KOPT-K1 (cell line): ENCODE results near the gene AHR.

ENCODE experiments used
- H3K27ac ChIP-seq: fragments of 200-600 bp; sonication (generic); 2 replicates; pipeline ENCODE4 v1.5.1; 2016; ENCODE audit warnings: antibody characterized with exemption, mild to moderate bottlenecking, low read depth, low read length; ENCODE audit not compliant: poor library complexity, severe bottlenecking
- H3K36me3 ChIP-seq: fragments of 200-600 bp; sonication (generic); 2 replicates; pipeline ENCODE4 v1.5.1; 2017; ENCODE audit warnings: antibody characterized with exemption, mild to moderate bottlenecking, low read length, moderate library complexity; ENCODE audit not compliant: insufficient read depth
- H3K9me3 ChIP-seq: fragments of 200-600 bp; sonication (generic); 2 replicates; pipeline ENCODE4 v1.5.1; 2017; ENCODE audit warnings: antibody characterized with exemption, low read length, mild to moderate bottlenecking; ENCODE audit not compliant: insufficient read depth, poor library complexity, severe bottlenecking

The AHR gene

GRCh38 chr7:17315974-17316373, 17.5 kb downstream of the AHR start:
- Histone ChIP-seq H3K9me3 (no peaks in the 10 kb centered on the region), H3K27ac (no peak overlapping the region), H3K36me3 (no peaks in the 10 kb centered on the region)

- Histone ChIP-seq H3K9me3 (no peaks in the 10 kb centered on the region), H3K36me3 (no peaks in the 10 kb centered on the region), H3K27ac (no peak overlapping the region)
These were observed 19.7 kb downstream of the AHR start for GRCh38 chr7:17318146-17318545.

- no peaks in the 10 kb centered on the region for H3K36me3 ChIP-seq
- no peaks in the 10 kb centered on the region for H3K9me3 ChIP-seq
- no peak overlapping the region for H3K27ac ChIP-seq
These were observed 21.0 kb downstream of the AHR start for GRCh38 chr7:17319164-17320101.

- Histone ChIP-seq H3K27ac (no peak overlapping the region), H3K9me3 (no peaks in the 10 kb centered on the region), H3K36me3 (no peaks in the 10 kb centered on the region)
These were observed 21.6 kb downstream of the AHR start for GRCh38 chr7:17320102-17320497.

GRCh38 chr7:17320657-17321056, 22.2 kb downstream of the AHR start:
- Histone ChIP-seq H3K9me3 (no peaks in the 10 kb centered on the region), H3K27ac (no peak overlapping the region)

GRCh38 chr7:17325364-17325763, 26.9 kb downstream of the AHR start:
- Histone ChIP-seq H3K9me3 (no peaks in the 10 kb centered on the region), H3K27ac (no peak overlapping the region), H3K36me3 (no peaks in the 10 kb centered on the region)

More at GRCh38 chr7:17320657-17321056, 22.2 kb downstream of the AHR start:
- H3K36me3 ChIP-seq, result no peaks in the 10 kb centered on the region

GRCh38 chr7:17326378-17326777, 27.9 kb downstream of the AHR start:
- H3K27ac ChIP-seq, result no peak overlapping the region
- no peaks in the 10 kb centered on the region for H3K36me3 ChIP-seq
- no peaks in the 10 kb centered on the region for H3K9me3 ChIP-seq

GRCh38 chr7:17328641-17329040, 30.2 kb downstream of the AHR start:
- H3K36me3 ChIP-seq, result no peaks in the 10 kb centered on the region

GRCh38 chr7:17329440-17329839, 31.0 kb downstream of the AHR start:
- Histone ChIP-seq H3K9me3 (no peaks in the 10 kb centered on the region), H3K27ac (no peak overlapping the region), H3K36me3 (no peaks in the 10 kb centered on the region)

More at GRCh38 chr7:17328641-17329040, 30.2 kb downstream of the AHR start:
- no peak overlapping the region for H3K27ac ChIP-seq
- no peaks in the 10 kb centered on the region for H3K9me3 ChIP-seq

GRCh38 chr7:17331891-17332501, 33.5 kb downstream of the AHR start:
- Histone ChIP-seq H3K27ac (no peak overlapping the region), H3K36me3 (no peaks in the 10 kb centered on the region), H3K9me3 (no peaks in the 10 kb centered on the region)

- Histone ChIP-seq H3K9me3 (no peaks in the 10 kb centered on the region), H3K36me3 (no peaks in the 10 kb centered on the region), H3K27ac (no peak overlapping the region)
These were observed 34.8 kb downstream of the AHR start for GRCh38 chr7:17333221-17333620.

GRCh38 chr7:17336168-17336567, 37.7 kb downstream of the AHR start:
- Histone ChIP-seq H3K27ac (no peak overlapping the region), H3K36me3 (no peaks in the 10 kb centered on the region), H3K9me3 (no peaks in the 10 kb centered on the region)

GRCh38 chr7:17339139-17339538, 40.7 kb downstream of the AHR start:
- Histone ChIP-seq H3K36me3 (no peaks in the 10 kb centered on the region), H3K9me3 (no peaks in the 10 kb centered on the region), H3K27ac (no peak overlapping the region)

GRCh38 chr7:17339952-17340351, 41.5 kb downstream of the AHR start:
- Histone ChIP-seq H3K9me3 (no peaks in the 10 kb centered on the region), H3K27ac (no peak overlapping the region), H3K36me3 (no peaks in the 10 kb centered on the region)

- H3K27ac ChIP-seq, result no peak overlapping the region
- H3K9me3 ChIP-seq, result no peaks in the 10 kb centered on the region
- H3K36me3 ChIP-seq, result no peaks in the 10 kb centered on the region
These were observed 42.2 kb downstream of the AHR start for GRCh38 chr7:17340655-17341054.

GRCh38 chr7:17342756-17343155, 44.3 kb downstream of the AHR start:
- Histone ChIP-seq H3K36me3 (no peaks in the 10 kb centered on the region), H3K27ac (no peak overlapping the region), H3K9me3 (no peaks in the 10 kb centered on the region)
